K562 (cell line): ENCODE results near the gene DHRS3. TPM values are rescaled to one million over a fixed set of nuclear protein-coding genes. Genes with fewer than 3 reads are reported as not detected.

Source experiments
- ATF1 ChIP-seq, 2 experiments: fragments of 450-650 bp in 1 of 2; IDR thresholded peaks; 2 replicates each; pipeline ENCODE4 v1.6.1; 2016; ENCODE audit warnings: missing compliant biosample characterization in 1 of 2, missing genetic modification characterization in 1 of 2
- ATF3 ChIP-seq, 2 experiments: fragments of 450-650 bp in 1 of 2; sonication (generic) in 1 of 2; formaldehyde crosslinking in 1 of 2; IDR thresholded peaks in 1 of 2; conservative IDR thresholded peaks in 1 of 2; 2 replicates each; pipeline versions ENCODE4 v1.6.1 to v1.8.1; 2016 to 2023; ENCODE audit warnings: mild to moderate bottlenecking in 2 of 2, moderate library complexity in 2 of 2, inconsistent platforms in 1 of 2, missing genetic modification reagents in 1 of 2
- C11orf30 ChIP-seq: fragments of 450-650 bp; IDR thresholded peaks from 2 replicates; pipeline ENCODE4 v1.6.1; 2016; ENCODE audit warnings: low read depth, mild to moderate bottlenecking
- CHD1 ChIP-seq: fragments of 200-600 bp; sonication (generic); IDR thresholded peaks from one replicate; pipeline ENCODE4 v1.6.1; 2012; ENCODE audit warnings: mild to moderate bottlenecking, moderate library complexity, low read length, inconsistent platforms
- ERF ChIP-seq: fragments of 450-650 bp; formaldehyde crosslinking; IDR thresholded peaks from 2 replicates; pipeline ENCODE4 v1.4.0; 2020; ENCODE audit warnings: mild to moderate bottlenecking, mixed read lengths
- JUNB ChIP-seq: fragments of 450-650 bp; formaldehyde crosslinking; conservative IDR thresholded peaks from 2 replicates; pipeline ENCODE4 v1.4.0; 2020; ENCODE audit warnings: mild to moderate bottlenecking
- KDM1A ChIP-seq, 2 experiments: fragments of 450-650 bp; IDR thresholded peaks; 2 replicates each; pipeline ENCODE4 v1.6.1; 2016; ENCODE audit warnings: mild to moderate bottlenecking in 2 of 2
- MAZ ChIP-seq, 2 experiments: fragments of 450-650 bp in 1 of 2; sonication (generic) in 1 of 2; formaldehyde crosslinking; IDR thresholded peaks in 1 of 2; conservative IDR thresholded peaks in 1 of 2; 2 replicates each; pipeline versions ENCODE4 v1.4.0 to v1.5.0; 2020; ENCODE audit warnings: mild to moderate bottlenecking in 1 of 2, missing genetic modification reagents in 1 of 2
- MYC ChIP-seq, 2 experiments: fragments of 250-450 bp in 1 of 2; sonication (Bioruptor Pico) in 1 of 2; IDR thresholded peaks; 2 replicates each; pipeline versions ENCODE4 v1.5.1 to v1.6.1; 2012 to 2021; ENCODE audit warnings: low read depth in 2 of 2, borderline replicate concordance in 1 of 2, improper control_type of control experiment in 1 of 2, low read length in 1 of 2, mild to moderate bottlenecking in 1 of 2, moderate library complexity in 1 of 2
- NCOA1 ChIP-seq: fragments of 450-650 bp; IDR thresholded peaks from 2 replicates; pipeline ENCODE4 v1.6.1; 2016; ENCODE audit warnings: low read depth
- SRF ChIP-seq, 2 experiments: fragments of 250-450, 450-650 bp in 1 of 2; sonication (Bioruptor Pico) in 1 of 2; sonication (generic) in 1 of 2; formaldehyde crosslinking; IDR thresholded peaks; 2 replicates each; pipeline versions ENCODE4 v1.5.0 to v1.5.1; 2020 to 2022; ENCODE audit warnings: mild to moderate bottlenecking in 1 of 2, missing genetic modification reagents in 1 of 2
- STAT5A ChIP-seq: IDR thresholded peaks from 2 replicates; pipeline ENCODE4 v1.6.1; 2012; ENCODE audit warnings: low read length, inconsistent platforms, borderline replicate concordance
- TEAD1 ChIP-seq, 2 experiments: fragments of 450-650 bp in 1 of 2; sonication (generic) in 1 of 2; formaldehyde crosslinking; IDR thresholded peaks; 2 replicates each; pipeline versions ENCODE4 v1.4.0 to v1.8.0; 2020 to 2022; ENCODE audit warnings: mild to moderate bottlenecking in 2 of 2, missing genetic modification reagents in 1 of 2
- ZBED1 ChIP-seq: IDR thresholded peaks from 2 replicates; pipeline ENCODE4 v1.6.1; 2014
- ZFP36 ChIP-seq: fragments of 150-350 bp; IDR thresholded peaks from 2 replicates; pipeline ENCODE4 v1.6.1; 2018; ENCODE audit warnings: low read length, low read depth; ENCODE audit not compliant: partially characterized antibody
- ZFX ChIP-seq: sonication (generic); formaldehyde crosslinking; IDR thresholded peaks from 2 replicates; pipeline ENCODE4 v1.8.0; 2022; ENCODE audit warnings: mild to moderate bottlenecking, missing genetic modification reagents, moderate library complexity
- ZNF134 ChIP-seq: fragments of 250-450 bp; sonication (Bioruptor Pico); conservative IDR thresholded peaks from 2 replicates; pipeline ENCODE4 v1.4.0; 2020
- ZNF316 ChIP-seq: fragments of 450-650 bp; IDR thresholded peaks from 2 replicates; pipeline ENCODE4 v1.6.1; 2016
- polyA plus RNA-seq, 8 experiments: library from polyadenylated mRNA; depleted of rRNA in 4 of 8; stranded (reverse) in 5 of 8; unstranded in 3 of 8; fragments of >200 nt; fragmentation: Nextera tagmentation in 2 of 8; fragmentation: Illumina TruSeq in 1 of 8; extraction: Ambion mirVana in 2 of 8; extraction: Trizol in 1 of 8; gene quantifications; 2 replicates each; pipeline versions ENCODE4 v1.2.1 to v1.2.3, GENCODE V29; 2011 to 2014; ENCODE audit warnings: inconsistent platforms in 1 of 8, missing spikeins in 1 of 8
- total RNA-seq, 7 experiments: library from RNA; depleted of rRNA in 6 of 7; stranded (reverse); fragments of >200 nt in 6 of 7; fragmentation: Illumina TruSeq in 2 of 7; extraction: Trizol in 2 of 7; gene quantifications; 2 replicates each; pipeline versions ENCODE4 v1.2.1 to v1.2.3, GENCODE V29; 2011 to 2021; ENCODE audit warnings: low replicate concordance in 1 of 7
- TF ChIP-seq, protein P1 (sequence below): sonication (generic); IDR thresholded peaks from 2 replicates; pipeline ENCODE4 v1.6.1; 2016
- TF ChIP-seq, protein P2 (sequence below): fragments of 450-650 bp; IDR thresholded peaks from 2 replicates; pipeline ENCODE4 v1.6.1; 2016; ENCODE audit warnings: missing biosample characterization, missing genetic modification characterization
- TF ChIP-seq, protein P3 (sequence below): fragments of 450-650 bp; formaldehyde crosslinking; IDR thresholded peaks from 2 replicates; pipeline ENCODE4 v1.4.0; 2020; ENCODE audit warnings: mild to moderate bottlenecking, mixed read lengths

The DHRS3 gene
- total and polyA plus RNA-seq, 9 of the 15 experiments (the other 6 are each of a cell fraction or from before 2014, with no cell fraction given): 21.0 to 116 (median 58.7) TPM

- TF ChIP-seq JUNB (CRISPR knock-in tag): peak; percentile 71; the same call in 1 of the 2 replicates
- TF ChIP-seq, protein P1, sequence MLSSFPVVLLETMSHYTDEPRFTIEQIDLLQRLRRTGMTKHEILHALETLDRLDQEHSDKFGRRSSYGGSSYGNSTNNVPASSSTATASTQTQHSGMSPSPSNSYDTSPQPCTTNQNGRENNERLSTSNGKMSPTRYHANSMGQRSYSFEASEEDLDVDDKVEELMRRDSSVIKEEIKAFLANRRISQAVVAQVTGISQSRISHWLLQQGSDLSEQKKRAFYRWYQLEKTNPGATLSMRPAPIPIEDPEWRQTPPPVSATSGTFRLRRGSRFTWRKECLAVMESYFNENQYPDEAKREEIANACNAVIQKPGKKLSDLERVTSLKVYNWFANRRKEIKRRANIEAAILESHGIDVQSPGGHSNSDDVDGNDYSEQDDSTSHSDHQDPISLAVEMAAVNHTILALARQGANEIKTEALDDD: peak; percentile 91
- peak; percentile 65 for TF ChIP-seq MYC (IDR thresholded peaks at IDR 0.05; ENCODE audit: low read depth, low read length)
- TF ChIP-seq MYC (CRISPR knock-in tag; IDR thresholded peaks at IDR 0.05; ENCODE audit: borderline replicate concordance, low read depth): no peak
- no peak for TF ChIP-seq CHD1
- TF ChIP-seq ATF3 (IDR thresholded peaks at IDR 0.05): peak; percentile 97
- peak; percentile 97 for TF ChIP-seq ATF3 (CRISPR knock-in tag; conservative IDR thresholded peaks at IDR 0.05)
- peak; percentile 81 for TF ChIP-seq ZNF316
- peak; percentile 92 for TF ChIP-seq STAT5A
- TF ChIP-seq, protein P2, sequence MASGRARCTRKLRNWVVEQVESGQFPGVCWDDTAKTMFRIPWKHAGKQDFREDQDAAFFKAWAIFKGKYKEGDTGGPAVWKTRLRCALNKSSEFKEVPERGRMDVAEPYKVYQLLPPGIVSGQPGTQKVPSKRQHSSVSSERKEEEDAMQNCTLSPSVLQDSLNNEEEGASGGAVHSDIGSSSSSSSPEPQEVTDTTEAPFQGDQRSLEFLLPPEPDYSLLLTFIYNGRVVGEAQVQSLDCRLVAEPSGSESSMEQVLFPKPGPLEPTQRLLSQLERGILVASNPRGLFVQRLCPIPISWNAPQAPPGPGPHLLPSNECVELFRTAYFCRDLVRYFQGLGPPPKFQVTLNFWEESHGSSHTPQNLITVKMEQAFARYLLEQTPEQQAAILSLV (tag): 0 out of 2 replicates have a peak, but pooled peaks have one; percentile 27
- TF ChIP-seq ATF1 (CRISPR knock-in tag; IDR thresholded peaks at IDR 0.05): no peak
- peak; percentile 69 for TF ChIP-seq ATF1 (tag; IDR thresholded peaks at IDR 0.05)
- peak; percentile 97 for TF ChIP-seq ZFP36
- 0 out of 2 replicates have a peak, but pooled peaks have one; percentile 39 for TF ChIP-seq ZNF134 (CRISPR knock-in tag)
- TF ChIP-seq NCOA1: peak; percentile 93
- no peak for TF ChIP-seq SRF (CRISPR knock-in tag; IDR thresholded peaks at IDR 0.05)
- peak; percentile 81 for TF ChIP-seq ERF
- TF ChIP-seq ZFX (CRISPR knock-in tag): peak; percentile 76
- peak; percentile 76 for TF ChIP-seq C11orf30
- 0 out of 2 replicates have a peak, but pooled peaks have one; percentile 78 for TF ChIP-seq ZBED1
- peak; percentile 100 for TF ChIP-seq KDM1A (IDR thresholded peaks at IDR 0.05)
- peak; percentile 58 to 67 for TF ChIP-seq MAZ (CRISPR knock-in tag; conservative IDR thresholded peaks at IDR 0.05 in 1 of 2, IDR thresholded peaks at IDR 0.05 in 1 of 2)
- TF ChIP-seq, protein P3, sequence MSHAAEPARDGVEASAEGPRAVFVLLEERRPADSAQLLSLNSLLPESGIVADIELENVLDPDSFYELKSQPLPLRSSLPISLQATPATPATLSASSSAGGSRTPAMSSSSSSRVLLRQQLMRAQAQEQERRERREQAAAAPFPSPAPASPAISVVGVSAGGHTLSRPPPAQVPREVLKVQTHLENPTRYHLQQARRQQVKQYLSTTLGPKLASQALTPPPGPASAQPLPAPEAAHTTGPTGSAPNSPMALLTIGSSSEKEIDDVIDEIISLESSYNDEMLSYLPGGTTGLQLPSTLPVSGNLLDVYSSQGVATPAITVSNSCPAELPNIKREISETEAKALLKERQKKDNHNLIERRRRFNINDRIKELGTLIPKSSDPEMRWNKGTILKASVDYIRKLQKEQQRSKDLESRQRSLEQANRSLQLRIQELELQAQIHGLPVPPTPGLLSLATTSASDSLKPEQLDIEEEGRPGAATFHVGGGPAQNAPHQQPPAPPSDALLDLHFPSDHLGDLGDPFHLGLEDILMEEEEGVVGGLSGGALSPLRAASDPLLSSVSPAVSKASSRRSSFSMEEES (CRISPR knock-in tag): no peak
- TF ChIP-seq TEAD1 (CRISPR knock-in tag; IDR thresholded peaks at IDR 0.05): peak; percentile 69 to 90
Observed at GRCh38 chr1:12604114-12604874, 13.7 kb downstream of the DHRS3 start (continued).
